H1 (cell line): Measurements from ENCODE around the gene ANKH. TPM values are rescaled to one million over a fixed set of nuclear protein-coding genes. Genes with fewer than 3 reads are reported as not detected.

Source experiments
- BACH1 ChIP-seq: IDR thresholded peaks from 2 replicates; pipeline ENCODE4 v1.6.1; 2012; ENCODE audit warnings: low read length, improper control_type of control experiment
- HDAC6 ChIP-seq: IDR thresholded peaks from one replicate; pipeline ENCODE4 v1.7.1; 2012; ENCODE audit warnings: low read depth, mild to moderate bottlenecking, inconsistent platforms, low read length, moderate library complexity
- RFX5 ChIP-seq: IDR thresholded peaks from 2 replicates; pipeline ENCODE4 v1.6.1; 2011; ENCODE audit warnings: low read depth, low read length, improper control_type of control experiment, borderline replicate concordance
- polyA plus RNA-seq, 7 experiments: library from polyadenylated mRNA; depleted of rRNA in 3 of 7; stranded (reverse) in 5 of 7; unstranded in 2 of 7; fragments of >200 nt in 5 of 7; fragments of 200-250 nt in 2 of 7; gene quantifications; 1 replicate in 5 of 7; 2 replicates in 1 of 7; 4 replicates in 1 of 7; pipeline versions ENCODE4 v1.2.1 to v1.2.3, GENCODE V29; 2011 to 2013; ENCODE audit warnings: missing spikeins in 2 of 7, mixed read lengths in 2 of 7
- total RNA-seq: library from RNA; stranded (reverse); fragmentation: NEBNext Ultra II Directional; extraction: Animal tissue kit (Norgen Biotek cat#: 25700); gene quantifications from 2 replicates; pipeline ENCODE4 v1.2.1, GENCODE V29; 2021
- TF ChIP-seq, protein P1 (sequence below): fragments of 300-600 bp; sonication (generic); IDR thresholded peaks from 2 replicates; pipeline ENCODE4 v1.7.1; 2012; ENCODE audit warnings: low read length, moderate library complexity, mild to moderate bottlenecking, inconsistent platforms; ENCODE audit not compliant: insufficient replicate concordance

ANKH gene
- total and polyA plus RNA-seq, 2 of the 8 experiments (the other 6 are each of a cell fraction or from before 2014, with no cell fraction given), result 5.3 to 13.0 TPM

DNA sequence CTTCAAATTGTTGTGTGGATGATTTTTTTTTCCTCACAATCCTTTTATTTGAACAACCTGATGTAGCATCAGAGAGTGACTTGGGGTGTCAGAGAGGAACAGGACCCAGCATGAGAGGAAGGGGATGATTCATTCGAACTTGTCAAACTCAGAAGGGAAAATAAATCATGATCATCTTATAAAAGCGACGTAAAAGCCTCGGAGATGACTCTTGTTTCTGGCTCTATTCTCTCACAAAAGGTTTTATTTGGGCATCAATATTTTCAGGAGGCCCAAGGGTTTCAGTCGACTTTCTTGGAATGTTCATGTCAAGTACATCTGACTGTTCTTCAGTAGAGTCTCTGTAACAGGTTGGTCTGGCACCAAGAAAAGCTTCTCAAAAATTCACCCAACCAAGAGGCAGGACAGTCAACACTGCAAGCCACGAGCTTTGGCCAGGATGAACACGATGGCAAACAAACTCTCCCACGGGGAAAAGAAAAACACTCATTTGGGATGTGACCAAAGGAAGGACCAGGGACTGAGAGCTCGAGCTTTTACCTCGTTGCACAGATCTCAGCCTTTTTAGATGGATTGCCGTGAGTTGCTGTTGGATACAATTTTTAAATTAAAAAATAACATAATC lies 55.1 kb downstream of the ANKH start (continued):
- TF ChIP-seq, protein P1, sequence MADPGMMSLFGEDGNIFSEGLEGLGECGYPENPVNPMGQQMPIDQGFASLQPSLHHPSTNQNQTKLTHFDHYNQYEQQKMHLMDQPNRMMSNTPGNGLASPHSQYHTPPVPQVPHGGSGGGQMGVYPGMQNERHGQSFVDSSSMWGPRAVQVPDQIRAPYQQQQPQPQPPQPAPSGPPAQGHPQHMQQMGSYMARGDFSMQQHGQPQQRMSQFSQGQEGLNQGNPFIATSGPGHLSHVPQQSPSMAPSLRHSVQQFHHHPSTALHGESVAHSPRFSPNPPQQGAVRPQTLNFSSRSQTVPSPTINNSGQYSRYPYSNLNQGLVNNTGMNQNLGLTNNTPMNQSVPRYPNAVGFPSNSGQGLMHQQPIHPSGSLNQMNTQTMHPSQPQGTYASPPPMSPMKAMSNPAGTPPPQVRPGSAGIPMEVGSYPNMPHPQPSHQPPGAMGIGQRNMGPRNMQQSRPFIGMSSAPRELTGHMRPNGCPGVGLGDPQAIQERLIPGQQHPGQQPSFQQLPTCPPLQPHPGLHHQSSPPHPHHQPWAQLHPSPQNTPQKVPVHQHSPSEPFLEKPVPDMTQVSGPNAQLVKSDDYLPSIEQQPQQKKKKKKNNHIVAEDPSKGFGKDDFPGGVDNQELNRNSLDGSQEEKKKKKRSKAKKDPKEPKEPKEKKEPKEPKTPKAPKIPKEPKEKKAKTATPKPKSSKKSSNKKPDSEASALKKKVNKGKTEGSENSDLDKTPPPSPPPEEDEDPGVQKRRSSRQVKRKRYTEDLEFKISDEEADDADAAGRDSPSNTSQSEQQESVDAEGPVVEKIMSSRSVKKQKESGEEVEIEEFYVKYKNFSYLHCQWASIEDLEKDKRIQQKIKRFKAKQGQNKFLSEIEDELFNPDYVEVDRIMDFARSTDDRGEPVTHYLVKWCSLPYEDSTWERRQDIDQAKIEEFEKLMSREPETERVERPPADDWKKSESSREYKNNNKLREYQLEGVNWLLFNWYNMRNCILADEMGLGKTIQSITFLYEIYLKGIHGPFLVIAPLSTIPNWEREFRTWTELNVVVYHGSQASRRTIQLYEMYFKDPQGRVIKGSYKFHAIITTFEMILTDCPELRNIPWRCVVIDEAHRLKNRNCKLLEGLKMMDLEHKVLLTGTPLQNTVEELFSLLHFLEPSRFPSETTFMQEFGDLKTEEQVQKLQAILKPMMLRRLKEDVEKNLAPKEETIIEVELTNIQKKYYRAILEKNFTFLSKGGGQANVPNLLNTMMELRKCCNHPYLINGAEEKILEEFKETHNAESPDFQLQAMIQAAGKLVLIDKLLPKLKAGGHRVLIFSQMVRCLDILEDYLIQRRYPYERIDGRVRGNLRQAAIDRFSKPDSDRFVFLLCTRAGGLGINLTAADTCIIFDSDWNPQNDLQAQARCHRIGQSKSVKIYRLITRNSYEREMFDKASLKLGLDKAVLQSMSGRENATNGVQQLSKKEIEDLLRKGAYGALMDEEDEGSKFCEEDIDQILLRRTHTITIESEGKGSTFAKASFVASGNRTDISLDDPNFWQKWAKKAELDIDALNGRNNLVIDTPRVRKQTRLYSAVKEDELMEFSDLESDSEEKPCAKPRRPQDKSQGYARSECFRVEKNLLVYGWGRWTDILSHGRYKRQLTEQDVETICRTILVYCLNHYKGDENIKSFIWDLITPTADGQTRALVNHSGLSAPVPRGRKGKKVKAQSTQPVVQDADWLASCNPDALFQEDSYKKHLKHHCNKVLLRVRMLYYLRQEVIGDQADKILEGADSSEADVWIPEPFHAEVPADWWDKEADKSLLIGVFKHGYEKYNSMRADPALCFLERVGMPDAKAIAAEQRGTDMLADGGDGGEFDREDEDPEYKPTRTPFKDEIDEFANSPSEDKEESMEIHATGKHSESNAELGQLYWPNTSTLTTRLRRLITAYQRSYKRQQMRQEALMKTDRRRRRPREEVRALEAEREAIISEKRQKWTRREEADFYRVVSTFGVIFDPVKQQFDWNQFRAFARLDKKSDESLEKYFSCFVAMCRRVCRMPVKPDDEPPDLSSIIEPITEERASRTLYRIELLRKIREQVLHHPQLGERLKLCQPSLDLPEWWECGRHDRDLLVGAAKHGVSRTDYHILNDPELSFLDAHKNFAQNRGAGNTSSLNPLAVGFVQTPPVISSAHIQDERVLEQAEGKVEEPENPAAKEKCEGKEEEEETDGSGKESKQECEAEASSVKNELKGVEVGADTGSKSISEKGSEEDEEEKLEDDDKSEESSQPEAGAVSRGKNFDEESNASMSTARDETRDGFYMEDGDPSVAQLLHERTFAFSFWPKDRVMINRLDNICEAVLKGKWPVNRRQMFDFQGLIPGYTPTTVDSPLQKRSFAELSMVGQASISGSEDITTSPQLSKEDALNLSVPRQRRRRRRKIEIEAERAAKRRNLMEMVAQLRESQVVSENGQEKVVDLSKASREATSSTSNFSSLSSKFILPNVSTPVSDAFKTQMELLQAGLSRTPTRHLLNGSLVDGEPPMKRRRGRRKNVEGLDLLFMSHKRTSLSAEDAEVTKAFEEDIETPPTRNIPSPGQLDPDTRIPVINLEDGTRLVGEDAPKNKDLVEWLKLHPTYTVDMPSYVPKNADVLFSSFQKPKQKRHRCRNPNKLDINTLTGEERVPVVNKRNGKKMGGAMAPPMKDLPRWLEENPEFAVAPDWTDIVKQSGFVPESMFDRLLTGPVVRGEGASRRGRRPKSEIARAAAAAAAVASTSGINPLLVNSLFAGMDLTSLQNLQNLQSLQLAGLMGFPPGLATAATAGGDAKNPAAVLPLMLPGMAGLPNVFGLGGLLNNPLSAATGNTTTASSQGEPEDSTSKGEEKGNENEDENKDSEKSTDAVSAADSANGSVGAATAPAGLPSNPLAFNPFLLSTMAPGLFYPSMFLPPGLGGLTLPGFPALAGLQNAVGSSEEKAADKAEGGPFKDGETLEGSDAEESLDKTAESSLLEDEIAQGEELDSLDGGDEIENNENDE, result no peak
- TF ChIP-seq BACH1, result no peak
- TF ChIP-seq RFX5, result no peak
- no peak for TF ChIP-seq HDAC6
